Parathyroid adenoma (tissue), 2 donors: ENCODE results near the gene AGAP1.

Experiments
- H2AFZ ChIP-seq: fragments of 300-600 bp; sonication (generic); one replicate; pipeline ENCODE4 v1.7.0; 2017; ENCODE audit warnings: antibody characterized with exemption, mild to moderate bottlenecking
- H3K27ac ChIP-seq: fragments of 300-600 bp; sonication (generic); one replicate; pipeline ENCODE4 v1.7.0; 2017
- H3K27me3 ChIP-seq: fragments of 300-600 bp; sonication (generic); one replicate; pipeline ENCODE4 v1.7.0; 2017; ENCODE audit warnings: low read length; ENCODE audit not compliant: control insufficient read depth, insufficient read depth
- H3K36me3 ChIP-seq: fragments of 300-600 bp; sonication (generic); one replicate; pipeline ENCODE4 v1.7.0; 2017; ENCODE audit warnings: low read length; ENCODE audit not compliant: control insufficient read depth, insufficient read depth
- H3K4me1 ChIP-seq: fragments of 300-600 bp; sonication (generic); one replicate; pipeline ENCODE4 v1.7.0; 2017; ENCODE audit warnings: control low read depth
- H3K4me2 ChIP-seq: fragments of 300-600 bp; sonication (generic); one replicate; pipeline ENCODE4 v1.7.0; 2017; ENCODE audit warnings: low read length
- H3K4me3 ChIP-seq: fragments of 300-600 bp; sonication (generic); one replicate; pipeline ENCODE4 v1.7.0; 2017; ENCODE audit warnings: low read depth, low read length
- H3K79me2 ChIP-seq: fragments of 300-600 bp; sonication (generic); one replicate; pipeline ENCODE4 v1.7.0; 2017; ENCODE audit warnings: control low read depth
- H3K9ac ChIP-seq: fragments of 300-600 bp; sonication (generic); one replicate; pipeline ENCODE4 v1.7.0; 2017; ENCODE audit warnings: mild to moderate bottlenecking
- H3K9me3 ChIP-seq: fragments of 300-600 bp; sonication (generic); one replicate; pipeline ENCODE4 v1.7.0; 2017; ENCODE audit warnings: low read length; ENCODE audit not compliant: control insufficient read depth
- TF ChIP-seq, protein P1 (sequence below): fragments of 300-600 bp; sonication (generic); IDR thresholded peaks from one replicate; pipeline ENCODE4 v1.7.0; 2017; ENCODE audit warnings: antibody characterized with exemption, mild to moderate bottlenecking
- donor health status: primary hyperparathyroidism.

The AGAP1 gene

DNA sequence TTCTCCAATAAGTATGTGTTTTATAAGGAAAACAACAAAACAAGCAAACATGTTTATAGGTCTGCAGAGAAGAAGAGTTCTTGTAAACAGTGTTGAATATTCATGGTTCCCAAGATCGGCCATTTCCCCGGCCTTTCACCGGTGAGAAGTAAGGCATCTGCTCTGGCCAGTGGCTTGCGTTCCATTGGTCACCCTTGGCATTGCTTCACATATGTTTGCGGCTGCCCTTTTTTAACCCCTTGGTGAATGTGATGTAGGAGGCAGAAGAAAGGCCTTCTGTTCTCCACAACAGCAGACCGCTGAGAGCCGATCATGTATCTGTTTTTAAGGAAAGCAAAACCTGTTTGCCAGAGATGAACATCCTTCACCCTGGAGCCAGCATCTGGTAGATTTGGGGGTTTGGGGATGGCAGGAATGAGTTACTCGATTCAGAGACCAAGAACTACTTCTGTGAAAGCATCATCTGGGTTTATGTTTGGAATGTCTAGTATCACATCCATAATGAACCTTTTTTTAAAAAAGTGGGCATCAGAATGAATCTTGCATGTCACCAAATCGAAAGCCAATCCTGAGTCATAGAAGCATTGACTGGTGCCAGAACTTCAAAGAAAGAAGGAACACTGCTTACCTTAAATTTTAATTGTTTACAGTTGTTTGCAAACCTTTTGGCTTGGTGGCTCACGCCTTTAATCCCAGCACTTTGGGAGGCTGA, 112.3 kb downstream of the AGAP1 start:
- Histone ChIP-seq H3K4me2 (no peak overlapping the region), H3K27me3 (no peaks in the 10 kb centered on the region), H3K4me3 (no peak overlapping the region), H2AFZ (no peak overlapping the region), H3K9me3 (no peaks in the 10 kb centered on the region), H3K9ac (no peak overlapping the region), H3K79me2 (peaks cover 54% of the 10 kb centered on the region), H3K27ac (no peak overlapping the region), H3K36me3 (no peaks in the 10 kb centered on the region), H3K4me1 (peaks cover 8% of the 10 kb centered on the region)
- TF ChIP-seq, protein P1, sequence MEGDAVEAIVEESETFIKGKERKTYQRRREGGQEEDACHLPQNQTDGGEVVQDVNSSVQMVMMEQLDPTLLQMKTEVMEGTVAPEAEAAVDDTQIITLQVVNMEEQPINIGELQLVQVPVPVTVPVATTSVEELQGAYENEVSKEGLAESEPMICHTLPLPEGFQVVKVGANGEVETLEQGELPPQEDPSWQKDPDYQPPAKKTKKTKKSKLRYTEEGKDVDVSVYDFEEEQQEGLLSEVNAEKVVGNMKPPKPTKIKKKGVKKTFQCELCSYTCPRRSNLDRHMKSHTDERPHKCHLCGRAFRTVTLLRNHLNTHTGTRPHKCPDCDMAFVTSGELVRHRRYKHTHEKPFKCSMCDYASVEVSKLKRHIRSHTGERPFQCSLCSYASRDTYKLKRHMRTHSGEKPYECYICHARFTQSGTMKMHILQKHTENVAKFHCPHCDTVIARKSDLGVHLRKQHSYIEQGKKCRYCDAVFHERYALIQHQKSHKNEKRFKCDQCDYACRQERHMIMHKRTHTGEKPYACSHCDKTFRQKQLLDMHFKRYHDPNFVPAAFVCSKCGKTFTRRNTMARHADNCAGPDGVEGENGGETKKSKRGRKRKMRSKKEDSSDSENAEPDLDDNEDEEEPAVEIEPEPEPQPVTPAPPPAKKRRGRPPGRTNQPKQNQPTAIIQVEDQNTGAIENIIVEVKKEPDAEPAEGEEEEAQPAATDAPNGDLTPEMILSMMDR, result no peak

DNA sequence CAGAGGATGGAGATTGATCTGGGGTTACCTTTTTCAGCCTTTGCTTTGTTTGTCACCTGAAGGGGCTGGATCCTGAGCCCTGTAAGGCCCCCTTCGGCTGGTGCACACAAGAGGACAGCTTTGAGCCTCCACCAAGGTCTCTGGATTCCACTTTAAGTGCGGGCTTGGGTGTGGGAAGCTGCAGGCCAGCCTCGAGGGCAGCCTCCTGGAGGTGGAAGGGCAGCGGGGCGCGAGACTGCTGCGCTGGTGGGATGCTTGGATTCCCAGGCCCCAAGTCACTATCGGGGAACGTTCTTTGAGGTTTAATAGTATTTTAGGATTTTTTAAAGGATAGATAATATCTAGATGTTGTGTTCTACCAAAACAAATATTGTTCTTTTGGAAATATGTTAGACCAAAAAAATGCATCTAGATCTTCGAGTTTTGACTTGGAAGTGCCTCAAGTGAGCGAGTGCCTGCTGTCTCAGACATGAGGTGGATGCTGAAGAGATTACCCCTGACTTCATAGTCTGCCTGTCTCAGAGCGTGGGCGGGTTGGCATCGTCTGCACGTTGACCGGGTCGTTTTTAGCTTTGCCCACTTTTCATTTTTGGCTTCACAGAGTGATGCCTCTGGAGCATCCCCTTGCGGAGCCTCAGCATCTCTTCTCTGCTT, 113.8 kb downstream of the AGAP1 start:
- no peak overlapping the region for H3K9ac ChIP-seq
- H2AFZ ChIP-seq, result no peak overlapping the region
- no peak overlapping the region for H3K4me2 ChIP-seq
- H3K9me3 ChIP-seq, result no peaks in the 10 kb centered on the region
- no peak overlapping the region for H3K4me3 ChIP-seq
- peaks cover 4% of the 10 kb centered on the region for H3K4me1 ChIP-seq
- H3K79me2 ChIP-seq, result peaks cover 63% of the 10 kb centered on the region
- no peak overlapping the region for H3K27ac ChIP-seq
- TF ChIP-seq, protein P1, result no peak
- H3K27me3 ChIP-seq, result no peaks in the 10 kb centered on the region
- no peaks in the 10 kb centered on the region for H3K36me3 ChIP-seq

DNA sequence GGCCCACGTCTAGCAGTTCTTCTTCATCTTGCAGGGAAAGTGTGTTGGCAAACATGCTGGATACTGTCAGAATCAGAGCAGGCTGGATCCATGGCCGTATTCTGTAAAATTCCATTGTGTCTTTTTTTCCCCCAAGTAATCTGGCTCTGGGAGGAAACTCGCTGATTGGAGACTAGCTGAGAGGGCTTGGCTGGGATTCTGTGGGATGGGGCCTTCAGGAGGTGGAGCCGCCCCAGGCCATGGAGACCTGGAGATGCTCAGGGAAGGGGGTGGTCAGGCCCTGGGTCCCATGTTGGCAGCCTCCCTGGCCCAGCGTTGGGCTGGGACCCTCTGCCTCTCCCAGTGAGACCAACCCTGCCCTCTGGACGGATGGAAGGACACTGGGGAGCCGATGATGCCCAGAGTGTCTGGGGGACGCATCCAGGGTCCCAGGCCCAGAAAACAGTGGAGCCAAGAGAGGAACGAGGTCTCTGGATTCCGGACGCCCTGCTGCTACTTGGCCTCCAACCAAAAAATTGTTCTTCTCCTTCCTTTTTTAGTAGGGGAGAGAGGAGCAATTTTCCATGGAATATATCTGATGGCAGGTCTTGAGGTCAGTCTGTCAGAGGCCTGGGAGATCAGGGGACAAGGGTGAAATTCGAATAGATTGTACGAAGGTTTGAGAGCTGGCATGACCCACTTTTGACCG, 114.5 kb downstream of the AGAP1 start:
- no peak overlapping the region for H3K4me3 ChIP-seq
- no peak overlapping the region for H3K27ac ChIP-seq
- H2AFZ ChIP-seq, result no peak overlapping the region
- no peak overlapping the region for H3K4me2 ChIP-seq
- no peaks in the 10 kb centered on the region for H3K36me3 ChIP-seq
- no peak overlapping the region for H3K9ac ChIP-seq
- no peaks in the 10 kb centered on the region for H3K27me3 ChIP-seq
- no peaks in the 10 kb centered on the region for H3K9me3 ChIP-seq
- H3K79me2 ChIP-seq, result peaks cover 63% of the 10 kb centered on the region
- H3K4me1 ChIP-seq, result peaks cover 4% of the 10 kb centered on the region
- TF ChIP-seq, protein P1, result no peak

- no peak overlapping the region for H3K27ac ChIP-seq
- H3K4me2 ChIP-seq, result no peak overlapping the region
- TF ChIP-seq, protein P1, result no peak
- no peaks in the 10 kb centered on the region for H3K27me3 ChIP-seq
- H3K4me1 ChIP-seq, result peaks cover 4% of the 10 kb centered on the region
- peaks cover 61% of the 10 kb centered on the region for H3K79me2 ChIP-seq
- no peak overlapping the region for H3K4me3 ChIP-seq
- no peak overlapping the region for H2AFZ ChIP-seq
- H3K9me3 ChIP-seq, result no peaks in the 10 kb centered on the region
- H3K36me3 ChIP-seq, result no peaks in the 10 kb centered on the region
- H3K9ac ChIP-seq, result no peak overlapping the region
Observed at GRCh38 chr2:235609321-235609720, 115.5 kb downstream of the AGAP1 start.
